ENCODE results near the gene CDIPT. TPM values are rescaled to one million over a fixed set of nuclear protein-coding genes. Genes with fewer than 3 reads are reported as not detected.
"Not testable (repeated sequence)": the region's sequence is repeated elsewhere in the genome, so short reads cannot be mapped to it uniquely, and the experiment has no call there.

CDIPT gene
- total and polyA plus RNA-seq, 2 of the 13 experiments (the other 11 are each of a cell fraction or from before 2014, with no cell fraction given): 54.9 to 97.5 TPM

GRCh38 chr16:29910819-29911675 is 48.0 kb upstream of the CDIPT start (continued):
- TF ChIP-seq AGO2 (optimal IDR thresholded peaks at IDR 0.05; ENCODE audit: low read depth, low read length): peak; percentile 34
- TF ChIP-seq, protein P1, sequence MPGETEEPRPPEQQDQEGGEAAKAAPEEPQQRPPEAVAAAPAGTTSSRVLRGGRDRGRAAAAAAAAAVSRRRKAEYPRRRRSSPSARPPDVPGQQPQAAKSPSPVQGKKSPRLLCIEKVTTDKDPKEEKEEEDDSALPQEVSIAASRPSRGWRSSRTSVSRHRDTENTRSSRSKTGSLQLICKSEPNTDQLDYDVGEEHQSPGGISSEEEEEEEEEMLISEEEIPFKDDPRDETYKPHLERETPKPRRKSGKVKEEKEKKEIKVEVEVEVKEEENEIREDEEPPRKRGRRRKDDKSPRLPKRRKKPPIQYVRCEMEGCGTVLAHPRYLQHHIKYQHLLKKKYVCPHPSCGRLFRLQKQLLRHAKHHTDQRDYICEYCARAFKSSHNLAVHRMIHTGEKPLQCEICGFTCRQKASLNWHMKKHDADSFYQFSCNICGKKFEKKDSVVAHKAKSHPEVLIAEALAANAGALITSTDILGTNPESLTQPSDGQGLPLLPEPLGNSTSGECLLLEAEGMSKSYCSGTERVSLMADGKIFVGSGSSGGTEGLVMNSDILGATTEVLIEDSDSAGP (CRISPR knock-in tag; IDR thresholded peaks at IDR 0.05; ENCODE audit: borderline replicate concordance): peak; percentile 48; the same call in 1 of the 2 replicates
- TF ChIP-seq ZNF629 (CRISPR knock-in tag; conservative IDR thresholded peaks at IDR 0.05): peak; percentile 61
- TF ChIP-seq TP53 (CRISPR knock-in tag; conservative IDR thresholded peaks at IDR 0.05): no peak

GRCh38 chr16:29909851-29910250 is 46.8 kb upstream of the CDIPT start:
- H3K4me1 ChIP-seq (ENCODE audit: insufficient read depth, low read length); DNase-seq (ENCODE audit: low spot score); H3K27ac ChIP-seq (ENCODE audit: extremely low read length, insufficient read depth, low read length); H3K4me2 ChIP-seq (ENCODE audit: low read depth, low read length); H3K79me2 ChIP-seq (ENCODE audit: insufficient read depth, low read length); H3K9me3 ChIP-seq (ENCODE audit: low read length); ATAC-seq; in situ Hi-C loops (cut with HindIII; ENCODE audit: extremely low pct_ligation_motif_present, low pct_unique_long_range_greater_than_20kb); H4K20me1 ChIP-seq (ENCODE audit: insufficient read depth, low read length); H3K9ac ChIP-seq (ENCODE audit: insufficient read depth, low read depth, low read length); FAIRE-seq; H3K36me3 ChIP-seq (replicated peaks in 1 of 2; ENCODE audit: control insufficient read depth in 1 of 2, insufficient read depth in 2 of 2, low read length in 2 of 2); H2AFZ ChIP-seq (ENCODE audit: low read length); BruUV-seq (replicated peaks); CTCF ChIA-PET (ENCODE audit: low intra/inter-chr PET ratio, low total read pairs); H3K27me3 ChIP-seq (ENCODE audit: control insufficient read depth in 1 of 2, insufficient read depth in 2 of 2, low read length in 2 of 2); H3K4me3 ChIP-seq (replicated peaks in 1 of 3; ENCODE audit: insufficient read depth in 1 of 3, low read depth in 2 of 3, low read length in 3 of 3); intact Hi-C loops (cut with micrococcal nuclease; ENCODE audit: unreplicated experiment): not testable (repeated sequence)
- POLR2A ChIA-PET: interaction anchor here (1.6 to 6.2 kb wide), 3 partner anchors 9 to 64 kb away, joined by 6 to 49 read pairs (median 11); partner anchors contain the start of genes ASPHD1, KCTD13, SEZ6L2 and TAOK2
- whole genome bisulfite sequencing (ENCODE audit: low lambda C conversion rate): 96% methylated on average over 6 of the region's 6 CpGs
